Stimulated activated naive CD8-positive, alpha-beta T cell treated with anti-CD3 and anti-CD28 coated beads, Interleukin-15, Interleukin-2, amounts not matched to agents 100 ng/mL and 50 ng/mL, for 24 hours (primary cell): ENCODE measurements around the gene UTP15.

ENCODE experiments used
- H3K27ac Mint-ChIP-seq: one replicate; pipeline ENCODE4 v1.8.0; 2021; ENCODE audit warnings: mild to moderate bottlenecking, mixed read lengths
- H3K27me3 Mint-ChIP-seq: one replicate; pipeline ENCODE4 v1.8.0; 2021; ENCODE audit warnings: mixed read lengths
- H3K36me3 Mint-ChIP-seq: one replicate; pipeline ENCODE4 v1.8.0; 2021; ENCODE audit warnings: low read depth, mixed read lengths
- H3K4me1 Mint-ChIP-seq: one replicate; pipeline ENCODE4 v1.8.0; 2021; ENCODE audit warnings: low read depth, mixed read lengths
- H3K4me3 Mint-ChIP-seq: one replicate; pipeline ENCODE4 v1.8.0; 2021; ENCODE audit warnings: mild to moderate bottlenecking, mixed read lengths
- H3K9me3 Mint-ChIP-seq: one replicate; pipeline ENCODE4 v1.8.0; 2021; ENCODE audit warnings: mixed read lengths

UTP15 gene

DNA sequence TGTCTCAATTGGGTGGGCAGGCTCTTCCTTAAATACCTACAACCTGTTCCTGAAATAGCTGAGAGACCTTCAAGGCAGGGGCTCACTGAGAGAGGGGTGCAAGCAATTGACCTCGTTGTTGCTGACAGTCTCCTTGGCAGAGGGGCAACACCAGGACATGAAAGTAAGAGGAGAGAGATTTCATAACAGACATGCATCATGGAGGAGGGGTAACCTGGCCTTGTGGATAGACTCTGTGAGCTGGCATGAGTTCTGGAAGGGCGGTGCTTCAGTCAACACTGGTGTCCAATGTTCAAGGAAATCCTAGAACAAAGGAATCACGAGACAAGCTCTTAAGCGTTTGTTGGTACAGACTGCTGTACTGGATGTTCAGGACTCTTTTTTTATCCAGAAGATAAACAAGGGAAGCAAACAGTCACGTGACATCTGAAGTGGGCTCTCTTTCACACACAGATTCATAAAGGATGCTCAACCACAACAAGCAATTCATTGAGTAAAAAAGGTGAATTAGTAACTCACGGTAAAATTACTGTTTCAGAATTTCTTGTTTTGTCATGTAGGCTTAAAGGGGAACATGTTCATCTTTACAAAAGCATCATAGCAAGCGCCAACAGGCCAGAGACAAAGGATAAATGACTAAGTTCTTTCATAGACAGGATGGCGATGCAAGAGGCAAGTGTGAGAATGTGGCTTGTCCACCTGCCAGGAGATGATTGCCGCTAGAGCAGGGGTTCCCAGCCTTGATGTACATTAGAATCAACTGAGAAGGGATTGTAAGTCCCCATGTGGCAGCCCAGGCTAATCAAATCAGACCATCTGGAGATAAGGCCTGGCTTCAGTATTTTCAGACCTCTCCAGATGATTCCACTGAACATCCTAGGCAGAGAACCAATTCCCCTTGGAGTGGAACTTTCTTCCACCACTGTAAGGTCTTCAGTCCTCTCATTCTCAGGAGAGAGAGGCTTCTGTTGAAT is 20.8 kb upstream of the UTP15 start:
- H3K4me3 Mint-ChIP-seq: no peak overlapping the region

DNA sequence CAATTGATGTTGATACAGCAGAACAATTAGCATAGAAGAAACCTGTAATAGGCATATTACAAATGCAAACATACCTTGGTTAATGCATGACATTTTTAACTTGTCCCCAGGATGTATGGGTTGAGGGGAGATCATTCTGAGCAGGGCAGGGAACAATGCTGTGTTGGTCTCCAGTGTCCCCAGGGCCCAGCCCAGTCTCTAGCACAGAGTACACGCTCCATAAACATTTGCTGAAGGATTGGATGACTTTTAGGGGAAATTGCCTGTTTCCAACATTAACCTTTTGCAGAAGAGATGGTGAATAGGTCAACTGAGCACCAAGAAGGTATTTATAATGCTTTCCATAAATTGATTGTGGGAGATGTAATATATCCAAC is 20.2 kb upstream of the UTP15 start:
- Mint-ChIP-seq H3K4me3 (no peak overlapping the region), H3K9me3 (no peaks in the 10 kb centered on the region), H3K27me3 (peaks cover 28% of the 10 kb centered on the region), H3K27ac (no peak overlapping the region), H3K4me1 (no peaks in the 10 kb centered on the region), H3K36me3 (no peaks in the 10 kb centered on the region)

More for the DNA sequence above, 20.8 kb upstream of the UTP15 start:
- Mint-ChIP-seq H3K4me1 (no peaks in the 10 kb centered on the region), H3K36me3 (no peaks in the 10 kb centered on the region), H3K27me3 (peaks cover 31% of the 10 kb centered on the region), H3K9me3 (no peaks in the 10 kb centered on the region), H3K27ac (no peak overlapping the region)

DNA sequence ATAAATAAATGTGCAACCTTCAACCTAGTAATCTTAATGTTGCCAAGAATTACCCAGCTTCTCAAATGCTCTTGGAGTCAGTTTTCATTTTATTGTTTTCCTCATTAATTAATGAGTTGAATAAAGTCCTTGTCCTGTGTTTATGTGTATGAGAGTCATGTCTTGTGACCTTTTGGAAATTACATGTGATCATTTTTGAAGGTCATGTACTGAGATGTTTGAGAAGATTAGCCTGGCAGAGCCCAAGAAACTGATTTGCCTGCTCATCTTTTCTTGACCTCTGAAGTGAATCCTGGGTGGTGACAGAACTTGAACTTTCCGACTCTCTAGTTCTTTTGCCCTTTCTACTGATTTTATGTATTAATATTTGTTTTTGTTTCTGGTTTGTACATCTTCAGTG is 15.5 kb upstream of the UTP15 start:
- peaks cover 11% of the 10 kb centered on the region for H3K36me3 Mint-ChIP-seq

DNA sequence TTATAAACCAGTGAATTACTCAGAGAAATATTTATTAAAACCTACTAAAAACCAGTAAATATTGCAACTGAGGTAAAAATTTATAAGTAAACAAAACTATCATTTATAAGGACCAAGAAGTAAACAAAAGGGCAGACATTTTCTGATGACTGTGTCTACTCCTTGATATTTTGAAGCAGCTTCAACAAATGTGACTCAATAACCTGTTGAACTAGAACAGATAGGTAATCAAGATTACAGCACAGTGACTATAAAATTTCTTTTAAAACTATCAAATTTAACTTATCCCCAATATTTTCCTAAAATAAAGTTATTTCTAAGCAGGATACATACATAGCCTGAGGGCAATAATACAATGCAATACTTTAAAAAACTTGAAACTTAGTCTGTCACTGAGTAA is 12.9 kb upstream of the UTP15 start:
- Mint-ChIP-seq H3K36me3 (peaks cover 19% of the 10 kb centered on the region), H3K27me3 (no peaks in the 10 kb centered on the region)

More for the DNA sequence above, 15.5 kb upstream of the UTP15 start:
- Mint-ChIP-seq H3K27ac (no peak overlapping the region), H3K4me1 (no peaks in the 10 kb centered on the region), H3K4me3 (no peak overlapping the region), H3K27me3 (peaks cover 4% of the 10 kb centered on the region), H3K9me3 (no peaks in the 10 kb centered on the region)

DNA sequence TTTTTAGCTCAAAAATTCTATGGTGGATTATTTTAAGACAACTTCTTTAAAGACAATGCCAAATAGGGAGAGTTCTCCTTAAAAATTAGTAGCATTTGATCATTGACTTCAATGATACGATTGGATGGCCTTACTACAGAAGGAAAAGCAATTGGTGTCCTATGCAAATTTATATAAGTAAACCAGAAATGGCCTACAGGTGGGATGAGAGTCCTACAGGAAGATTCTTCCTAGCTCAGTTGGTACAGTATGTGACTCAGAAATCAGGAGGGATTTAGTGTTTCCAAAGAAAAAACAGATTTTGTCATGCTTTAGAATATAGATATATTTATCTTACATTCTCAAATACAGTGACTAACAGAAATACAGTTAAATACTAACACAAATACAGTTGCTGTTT is 6.6 kb upstream of the UTP15 start:
- Mint-ChIP-seq H3K27me3 (no peaks in the 10 kb centered on the region), H3K9me3 (no peaks in the 10 kb centered on the region), H3K36me3 (peaks cover 36% of the 10 kb centered on the region), H3K4me3 (no peak overlapping the region), H3K4me1 (peaks cover 9% of the 10 kb centered on the region), H3K27ac (no peak overlapping the region)

More for the DNA sequence above, 12.9 kb upstream of the UTP15 start:
- no peak overlapping the region for H3K27ac Mint-ChIP-seq
- H3K4me1 Mint-ChIP-seq: no peaks in the 10 kb centered on the region
- H3K9me3 Mint-ChIP-seq: no peaks in the 10 kb centered on the region
- H3K4me3 Mint-ChIP-seq: no peak overlapping the region

DNA sequence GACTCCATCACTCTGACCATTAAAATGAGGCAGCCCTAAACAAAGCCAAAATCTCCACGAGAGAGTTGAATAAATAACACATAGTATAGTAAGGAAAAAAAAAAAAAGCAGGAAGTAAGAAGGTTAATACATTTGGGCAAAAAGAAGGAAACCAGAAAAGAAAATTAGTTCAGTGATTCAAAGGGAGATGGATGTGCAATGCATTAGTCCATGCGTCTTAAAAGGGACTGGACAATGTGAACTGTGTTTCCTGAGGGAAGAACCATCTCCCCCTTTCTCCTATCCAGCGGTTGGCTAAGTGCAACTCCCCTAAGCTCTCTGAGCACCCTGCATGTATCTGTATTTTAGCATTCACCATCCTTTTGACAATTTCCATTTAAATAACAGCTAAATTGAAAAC is 1.5 kb upstream of the UTP15 start:
- H3K4me3 Mint-ChIP-seq: peak overlapping the region; percentile 95
- no peaks in the 10 kb centered on the region for H3K9me3 Mint-ChIP-seq
- H3K27me3 Mint-ChIP-seq: no peaks in the 10 kb centered on the region
- H3K36me3 Mint-ChIP-seq: peaks cover 28% of the 10 kb centered on the region
- peaks cover 44% of the 10 kb centered on the region for H3K4me1 Mint-ChIP-seq
- peak overlapping the region; percentile 98 for H3K27ac Mint-ChIP-seq

DNA sequence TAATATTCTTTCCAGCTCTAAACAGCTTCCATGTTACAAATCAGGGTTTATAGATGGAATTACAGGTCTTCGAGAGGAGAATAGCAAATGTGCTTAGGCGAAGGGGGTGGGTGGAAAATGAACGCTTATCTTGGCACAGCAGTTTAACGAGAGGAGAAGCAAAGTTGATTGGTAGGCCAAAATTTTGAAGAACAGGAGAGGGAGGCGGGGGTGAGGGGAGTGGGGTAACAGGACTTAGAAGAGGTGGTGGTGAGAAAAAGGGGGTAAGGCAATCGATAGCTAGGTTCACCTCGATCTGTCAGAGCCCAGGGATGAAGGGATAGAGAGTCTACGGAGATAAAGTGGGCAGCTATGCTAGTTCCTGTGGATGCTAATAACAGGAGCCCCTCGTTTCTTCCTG is 868 bp upstream of the UTP15 start:
- Mint-ChIP-seq H3K27me3 (no peaks in the 10 kb centered on the region), H3K9me3 (no peaks in the 10 kb centered on the region), H3K27ac (peak overlapping the region; percentile 98), H3K36me3 (peaks cover 27% of the 10 kb centered on the region), H3K4me3 (peak overlapping the region; percentile 95), H3K4me1 (peaks cover 44% of the 10 kb centered on the region)

DNA sequence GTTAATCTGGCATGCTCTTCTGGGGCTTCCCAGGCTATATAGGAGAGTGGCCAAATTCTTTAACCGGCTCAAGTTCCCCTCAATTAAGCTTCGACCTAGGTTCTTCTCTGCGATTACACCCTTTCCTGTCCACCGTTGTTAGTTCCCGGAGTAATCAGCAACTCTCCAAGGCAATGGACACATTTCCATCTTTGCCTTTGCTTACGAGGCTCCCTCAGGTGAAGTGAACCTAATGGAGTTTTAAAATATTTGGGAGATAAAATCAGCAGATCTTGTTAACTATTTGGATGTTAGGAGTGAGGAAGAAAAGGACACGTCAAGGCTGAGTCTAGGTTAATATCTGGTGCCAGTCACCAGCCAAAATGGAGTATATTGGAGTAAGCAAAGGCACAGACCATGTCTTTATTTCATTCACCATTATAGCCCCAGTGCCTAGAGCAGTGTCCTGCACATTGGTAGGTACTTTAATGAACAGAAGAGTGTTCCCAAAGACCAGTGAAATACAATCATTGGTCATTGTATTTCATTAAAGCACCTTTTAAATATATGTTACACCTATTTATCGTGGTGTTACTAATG is 515 bp downstream of the UTP15 start:
- Mint-ChIP-seq H3K27me3 (no peaks in the 10 kb centered on the region), H3K9me3 (no peaks in the 10 kb centered on the region), H3K27ac (peak overlapping the region; percentile 98), H3K4me3 (peak overlapping the region; percentile 95), H3K36me3 (peaks cover 32% of the 10 kb centered on the region), H3K4me1 (peaks cover 44% of the 10 kb centered on the region)

DNA sequence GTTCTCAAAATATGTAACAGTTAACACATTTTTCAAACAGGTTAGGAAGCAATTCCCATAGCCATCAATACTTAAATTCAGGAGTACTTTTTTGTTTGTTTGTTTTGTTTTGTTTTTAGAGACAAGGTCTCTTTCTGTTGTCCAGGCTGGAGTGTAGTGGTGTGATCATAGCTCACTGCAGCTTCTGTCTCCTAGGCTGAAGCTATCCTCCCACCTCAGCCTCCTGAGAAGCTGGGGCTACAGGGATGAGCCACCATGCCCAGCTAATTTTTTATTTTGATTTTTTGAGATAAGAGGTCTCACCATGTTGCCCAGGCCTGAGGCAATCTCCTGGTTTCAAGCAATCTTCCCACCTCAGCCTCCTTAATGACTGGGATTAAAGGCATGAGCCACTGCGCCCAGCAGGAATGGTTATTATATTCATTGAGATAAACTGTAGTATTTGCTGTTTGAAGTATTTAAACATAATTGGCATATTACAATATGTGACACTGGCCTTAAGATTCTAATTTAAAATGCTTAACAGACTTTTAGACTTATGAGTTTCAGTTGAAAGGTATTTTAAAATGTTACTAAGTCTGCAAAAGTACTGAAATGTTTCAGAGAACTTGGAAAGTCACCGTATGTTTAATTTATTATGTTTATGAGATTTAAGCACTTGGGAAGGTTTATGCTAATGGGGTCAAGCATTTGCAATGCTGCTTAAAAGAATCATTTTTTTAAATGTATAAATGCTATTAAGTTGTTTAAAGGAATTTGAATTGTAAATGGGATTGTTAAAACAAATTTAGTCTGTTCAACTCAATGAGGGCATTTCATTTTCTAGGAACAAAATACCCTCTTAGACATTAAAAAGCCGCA is 17.0 kb downstream of the UTP15 start:
- Mint-ChIP-seq H3K4me3 (no peak overlapping the region), H3K36me3 (peaks cover 32% of the 10 kb centered on the region), H3K27me3 (no peaks in the 10 kb centered on the region), H3K4me1 (no peaks in the 10 kb centered on the region), H3K9me3 (no peaks in the 10 kb centered on the region), H3K27ac (no peak overlapping the region)

DNA sequence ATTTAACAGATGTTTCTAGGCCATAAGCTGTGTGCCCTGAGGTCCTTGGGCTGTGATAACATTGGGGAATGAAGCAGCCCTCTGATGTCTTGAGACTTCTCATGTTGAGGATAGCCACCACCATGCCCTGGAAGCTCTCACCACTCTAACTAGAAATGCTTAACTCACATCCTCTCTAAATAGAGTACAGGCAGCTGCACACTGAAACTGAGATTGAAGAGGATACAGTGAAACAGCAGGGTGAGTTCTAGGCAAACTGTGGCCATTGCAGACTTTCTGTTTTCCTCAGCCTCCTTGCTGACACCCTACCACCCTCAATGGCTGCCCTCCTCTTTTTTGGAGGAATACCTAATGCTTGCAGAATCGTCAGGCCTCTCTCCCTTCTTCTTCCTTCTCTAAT is 22.4 kb downstream of the UTP15 start:
- no peak overlapping the region for H3K4me3 Mint-ChIP-seq
- H3K9me3 Mint-ChIP-seq: no peaks in the 10 kb centered on the region
- no peaks in the 10 kb centered on the region for H3K4me1 Mint-ChIP-seq
- no peak overlapping the region for H3K27ac Mint-ChIP-seq
- no peaks in the 10 kb centered on the region for H3K36me3 Mint-ChIP-seq
- no peaks in the 10 kb centered on the region for H3K27me3 Mint-ChIP-seq

DNA sequence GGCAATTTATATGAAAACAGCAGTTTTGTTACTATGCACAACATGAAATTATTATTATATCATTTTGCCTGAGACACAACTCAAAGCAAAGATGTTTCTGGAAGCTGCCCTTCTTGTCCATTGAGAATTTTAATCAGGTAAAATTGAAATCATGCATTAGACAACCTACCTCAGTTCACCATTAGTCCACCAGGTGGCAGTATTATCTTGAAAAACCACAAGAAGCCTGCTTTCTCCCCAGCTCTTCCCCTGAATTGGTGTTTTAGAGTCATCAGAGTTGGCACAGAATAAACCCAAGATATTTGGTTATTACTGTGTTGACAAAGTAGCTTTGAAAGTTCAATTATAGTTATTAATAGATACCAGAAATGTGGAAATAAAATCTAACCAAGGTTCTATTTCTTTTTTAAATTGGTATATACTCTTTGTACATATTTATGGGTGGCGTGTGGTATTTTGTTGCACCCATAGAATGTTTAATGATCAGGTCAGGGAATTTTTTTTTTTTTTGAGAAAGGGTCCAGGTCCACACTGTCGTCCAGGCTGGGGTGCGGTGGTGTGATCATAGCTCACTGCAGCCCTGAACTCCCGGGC is 25.7 kb downstream of the UTP15 start:
- no peaks in the 10 kb centered on the region for H3K36me3 Mint-ChIP-seq
- no peaks in the 10 kb centered on the region for H3K4me1 Mint-ChIP-seq
- H3K27ac Mint-ChIP-seq: no peak overlapping the region
- no peaks in the 10 kb centered on the region for H3K9me3 Mint-ChIP-seq
- H3K27me3 Mint-ChIP-seq: no peaks in the 10 kb centered on the region
- no peak overlapping the region for H3K4me3 Mint-ChIP-seq

DNA sequence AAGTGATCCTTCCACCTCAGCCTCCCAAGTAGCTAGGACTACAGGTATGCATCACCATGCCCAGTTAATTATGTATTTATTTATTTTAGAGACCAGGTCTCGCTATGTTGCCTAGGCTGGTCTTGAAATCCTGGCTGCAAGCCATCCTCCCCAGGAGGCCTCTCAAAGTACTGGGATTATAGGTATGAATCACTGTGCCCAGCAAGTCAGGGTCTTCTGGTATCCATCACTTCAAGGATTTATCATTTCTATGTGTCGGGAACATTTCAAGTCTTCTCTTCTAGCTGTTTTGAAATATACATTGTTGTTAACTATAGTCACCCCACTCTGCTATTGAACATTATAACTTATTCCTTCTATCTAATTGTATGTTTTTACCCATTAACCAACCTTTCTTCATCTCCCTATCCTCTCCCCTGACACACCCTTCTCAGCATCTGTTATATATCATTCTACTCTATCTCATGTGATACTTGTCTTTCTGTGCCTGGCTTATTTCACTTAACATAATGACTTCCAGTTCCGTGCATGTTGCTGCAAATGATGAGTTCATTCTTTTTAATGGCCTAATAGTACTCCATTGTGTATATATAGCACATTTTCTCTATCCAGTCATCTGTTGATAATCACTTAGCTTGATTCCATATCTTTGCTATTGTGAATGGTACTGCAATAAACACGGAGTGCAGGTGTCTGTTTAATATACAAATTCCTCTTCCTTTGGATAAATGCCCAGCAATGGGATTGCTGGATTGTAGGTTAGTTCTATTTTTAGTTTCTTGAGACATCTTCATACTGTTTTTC is 26.4 kb downstream of the UTP15 start:
- Mint-ChIP-seq H3K9me3 (no peaks in the 10 kb centered on the region), H3K36me3 (no peaks in the 10 kb centered on the region), H3K27ac (no peak overlapping the region)

DNA sequence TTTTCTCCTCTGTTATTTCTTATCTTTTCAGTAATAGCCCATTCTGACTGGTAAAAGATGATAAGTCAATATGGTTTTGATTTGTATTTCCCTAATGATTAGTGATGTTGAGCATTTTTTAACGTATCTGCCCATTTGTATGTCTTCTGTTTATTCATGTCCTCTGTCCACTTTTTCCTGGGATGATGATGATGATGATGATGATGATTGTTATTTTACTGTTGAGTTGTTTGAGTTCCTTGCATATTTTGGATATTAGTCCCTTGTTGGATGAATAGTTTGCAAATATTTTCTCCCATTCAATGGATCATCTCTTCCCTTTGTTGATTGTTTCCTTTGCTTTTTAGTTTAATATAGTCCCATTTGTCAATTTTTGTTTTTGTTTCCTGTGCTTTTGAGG is 27.0 kb downstream of the UTP15 start:
- Mint-ChIP-seq H3K27me3 (no peaks in the 10 kb centered on the region), H3K27ac (no peak overlapping the region), H3K4me1 (no peaks in the 10 kb centered on the region), H3K9me3 (no peaks in the 10 kb centered on the region), H3K4me3 (no peak overlapping the region), H3K36me3 (no peaks in the 10 kb centered on the region)

More for the DNA sequence above, 26.4 kb downstream of the UTP15 start:
- H3K4me1 Mint-ChIP-seq: no peaks in the 10 kb centered on the region
- H3K27me3 Mint-ChIP-seq: no peaks in the 10 kb centered on the region
- no peak overlapping the region for H3K4me3 Mint-ChIP-seq
